Measurements from ENCODE around the gene TIGD2.
A peak's percentile ranks its signal among the peaks of the same experiment; 100 is the strongest.
"Not testable (repeated sequence)": the region's sequence is repeated elsewhere in the genome, so short reads cannot be mapped to it uniquely, and the experiment has no call there.

TIGD2 gene

GRCh38 chr4:89119836-89120235 is 8.5 kb downstream of the TIGD2 start:
- DNase-seq (ENCODE audit: low spot score) = no peak

DNA sequence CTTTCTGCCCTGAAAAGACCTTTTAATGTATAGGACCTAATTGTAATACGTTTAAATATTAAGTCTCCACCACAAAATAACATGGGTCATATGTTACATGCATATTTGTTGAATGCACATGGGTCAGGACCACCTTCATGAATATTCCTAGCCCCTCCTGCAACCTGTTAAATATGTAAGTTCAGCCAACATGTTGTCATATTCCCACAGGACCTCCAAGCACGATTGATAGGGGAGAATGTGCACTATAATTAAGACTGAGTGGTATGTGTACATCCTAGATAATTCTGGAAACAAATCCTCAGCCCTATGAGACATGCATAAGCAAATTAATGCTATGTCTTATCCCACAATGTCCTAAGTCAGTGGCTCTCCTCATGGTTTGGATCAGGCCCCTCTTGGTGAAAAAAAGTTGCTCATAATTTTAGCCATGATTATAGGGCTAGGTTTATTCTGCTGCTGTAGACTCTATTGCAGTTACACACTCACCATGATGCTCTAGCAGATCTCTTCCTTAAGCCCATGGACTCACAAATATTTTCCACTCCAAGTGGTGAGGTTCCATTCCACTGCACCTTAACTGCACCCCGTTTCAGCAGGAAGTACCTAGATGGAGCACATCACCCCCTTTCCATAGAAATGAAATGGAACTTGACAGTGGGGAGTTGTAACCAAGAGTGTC is 10.2 kb downstream of the TIGD2 start:
- no peak for DNase-seq (ENCODE audit: low spot score)

DNA sequence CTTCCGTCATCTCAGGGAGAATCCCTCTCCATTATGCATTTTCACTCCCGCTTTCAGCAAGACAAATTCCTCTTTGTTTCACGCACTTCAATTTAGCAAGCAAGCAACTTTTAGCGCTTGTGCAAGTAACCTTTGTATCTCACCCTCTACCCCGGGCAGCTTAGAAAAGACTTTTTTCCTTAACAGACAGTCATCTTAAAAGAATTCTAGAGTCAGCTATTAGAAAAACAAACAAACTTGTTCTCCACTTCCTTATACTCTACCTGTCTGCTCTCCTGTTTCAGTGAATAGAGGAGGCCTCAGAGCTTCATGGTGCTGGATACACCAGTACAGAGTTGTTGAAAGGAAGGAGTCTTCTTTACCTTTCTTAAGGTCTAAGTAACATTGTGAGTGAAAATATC is 12.1 kb downstream of the TIGD2 start:
- DNase-seq (ENCODE audit: low spot score) = no peak

DNA sequence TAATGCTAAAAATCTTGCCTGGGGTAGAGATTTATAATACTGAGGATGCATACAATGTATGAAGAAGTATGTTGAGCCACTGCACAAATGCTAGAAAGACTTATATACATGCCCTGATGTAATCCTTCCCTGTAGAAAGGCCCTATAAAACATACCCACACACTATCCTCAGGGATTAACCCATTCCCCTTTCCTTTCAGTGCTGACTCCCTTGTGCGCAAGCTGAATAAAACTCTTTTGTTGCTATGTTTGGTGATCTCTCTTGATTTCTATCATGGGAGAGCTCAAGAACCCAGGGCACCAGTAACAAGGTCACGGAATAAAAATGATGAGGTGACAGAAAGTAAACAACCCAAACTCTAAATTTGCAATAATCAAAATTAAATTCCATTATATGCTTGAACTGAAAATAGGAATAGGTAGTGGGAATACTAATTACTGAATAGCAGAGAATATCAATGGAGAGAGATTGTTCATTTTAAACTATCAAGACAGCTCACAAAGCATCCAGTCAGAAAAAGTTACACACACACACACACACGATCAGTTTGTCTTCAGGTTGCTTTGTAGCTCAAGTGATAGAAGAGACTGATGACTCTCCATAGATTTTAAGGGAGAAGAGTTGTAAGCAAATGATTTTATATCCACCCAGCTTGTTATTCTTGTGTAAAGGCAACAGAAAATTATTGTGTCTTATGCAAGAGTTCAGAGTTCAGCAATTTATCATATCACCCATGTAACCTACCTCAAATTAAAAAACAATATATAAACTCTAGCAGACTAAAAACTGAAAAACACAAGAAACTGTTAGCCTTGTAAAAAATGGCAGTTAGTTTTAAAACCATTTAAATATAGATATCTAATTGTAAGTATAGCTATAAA is 14.8 kb downstream of the TIGD2 start:
- DNase-seq (ENCODE audit: low spot score) = no peak

DNA sequence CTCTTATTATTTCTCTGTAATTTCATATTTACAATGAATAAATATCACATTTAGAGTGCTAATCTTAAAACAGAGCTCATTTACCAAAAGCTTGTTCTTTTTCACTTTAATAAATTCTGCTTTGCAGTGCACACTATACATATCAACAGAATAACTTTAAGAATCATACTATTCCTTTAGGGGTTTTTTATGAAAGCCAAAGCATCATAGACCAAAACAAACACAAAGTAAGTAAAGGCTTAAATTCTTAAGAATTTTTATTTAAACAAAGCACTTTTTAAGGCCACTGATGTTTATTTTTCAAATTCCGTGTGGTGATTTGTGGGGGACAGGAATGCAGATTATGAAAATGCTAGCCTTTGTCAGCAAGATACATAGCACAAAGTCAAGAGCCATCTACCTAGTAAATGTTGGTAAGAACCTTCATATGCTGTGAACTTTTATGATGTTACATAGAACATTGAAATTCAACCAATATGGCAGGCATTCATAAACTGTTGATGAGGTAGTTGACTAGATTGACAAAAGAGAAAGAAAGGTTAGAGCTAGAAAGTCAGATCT is 17.8 kb downstream of the TIGD2 start:
- no peak for DNase-seq (ENCODE audit: low spot score)

DNA sequence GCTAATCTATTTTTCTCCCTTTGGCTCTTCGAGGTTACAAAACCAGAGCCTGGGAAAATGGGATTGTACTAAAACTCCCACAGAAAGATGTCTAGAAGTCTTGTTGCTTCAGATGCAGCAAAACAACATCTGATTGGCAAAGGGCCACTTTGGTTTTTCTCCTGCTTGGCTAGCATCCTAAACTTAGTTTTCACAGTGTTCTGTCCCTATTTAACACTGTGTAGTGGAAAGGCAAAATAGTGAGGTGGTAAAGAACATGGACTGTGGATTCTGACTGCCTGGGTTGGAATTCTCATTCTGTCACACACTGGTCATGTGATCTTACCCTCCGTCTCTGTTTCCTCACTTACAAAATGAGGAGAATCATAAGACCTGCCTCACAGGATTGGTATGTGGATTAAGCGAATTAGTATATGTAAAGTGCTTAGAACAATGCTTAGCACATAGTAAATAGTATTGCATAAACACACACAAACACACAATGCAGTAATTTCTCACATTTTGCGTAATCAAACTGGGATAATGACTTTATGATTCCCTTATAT is 23.5 kb downstream of the TIGD2 start:
- peak; percentile 37 for DNase-seq (ENCODE audit: low spot score)

GRCh38 chr4:89136525-89136924 is 25.2 kb downstream of the TIGD2 start:
- DNase-seq (ENCODE audit: low spot score) = no peak

GRCh38 chr4:89137231-89137630 is 25.9 kb downstream of the TIGD2 start:
- no peak for DNase-seq (ENCODE audit: low spot score)

DNA sequence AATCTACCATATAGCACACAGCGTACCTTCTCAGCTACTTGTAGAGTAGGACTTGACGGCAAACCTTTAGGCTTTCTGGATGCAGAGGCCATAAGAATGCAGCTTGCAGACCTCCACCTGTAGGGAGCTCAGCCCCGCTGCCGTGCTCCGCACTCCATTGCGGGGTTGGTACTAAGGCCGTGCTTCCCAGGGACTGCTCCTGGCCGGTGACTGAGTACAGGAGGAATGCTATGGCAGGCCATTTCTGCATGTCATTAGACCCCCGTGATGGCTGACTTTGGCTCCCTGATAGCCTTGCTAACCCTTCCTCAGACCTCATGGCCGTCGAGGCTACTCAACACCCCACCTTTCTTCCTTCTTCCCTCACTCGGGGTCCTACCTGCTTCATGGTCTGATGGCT is 26.4 kb downstream of the TIGD2 start:
- no peak for DNase-seq (ENCODE audit: low spot score)

DNA sequence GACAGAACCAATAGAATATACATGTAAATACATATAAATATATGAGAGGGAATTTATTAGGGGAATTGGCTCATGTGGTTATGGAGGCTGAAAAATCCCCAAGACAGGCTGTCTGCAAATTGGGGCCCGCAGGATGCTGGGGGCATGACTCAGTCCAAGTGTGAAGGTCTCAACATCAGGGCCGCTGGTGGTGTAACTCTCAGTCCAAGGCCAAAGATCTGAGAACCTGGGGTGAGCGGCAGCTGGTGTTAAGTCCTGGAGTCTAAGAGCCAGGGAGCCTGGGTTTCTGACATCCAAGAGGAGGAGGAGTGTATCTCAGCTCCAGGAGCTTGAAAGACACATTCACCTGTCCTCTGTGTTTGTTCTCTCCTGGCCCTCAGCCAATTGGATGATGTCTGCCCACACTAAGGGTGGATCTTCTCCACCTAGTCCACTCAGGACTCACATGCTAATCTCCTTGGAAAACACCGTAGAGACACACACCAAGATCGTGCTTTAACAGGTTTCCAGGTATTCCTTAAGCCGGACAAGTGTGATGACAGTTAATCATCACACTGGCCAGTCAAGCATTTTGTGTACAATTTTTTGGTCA is 28.9 kb downstream of the TIGD2 start:
- no peak for DNase-seq (ENCODE audit: low spot score)

GRCh38 chr4:89142691-89143669 is 31.6 kb downstream of the TIGD2 start:
- DNase-seq (ENCODE audit: low spot score) = no peak

DNA sequence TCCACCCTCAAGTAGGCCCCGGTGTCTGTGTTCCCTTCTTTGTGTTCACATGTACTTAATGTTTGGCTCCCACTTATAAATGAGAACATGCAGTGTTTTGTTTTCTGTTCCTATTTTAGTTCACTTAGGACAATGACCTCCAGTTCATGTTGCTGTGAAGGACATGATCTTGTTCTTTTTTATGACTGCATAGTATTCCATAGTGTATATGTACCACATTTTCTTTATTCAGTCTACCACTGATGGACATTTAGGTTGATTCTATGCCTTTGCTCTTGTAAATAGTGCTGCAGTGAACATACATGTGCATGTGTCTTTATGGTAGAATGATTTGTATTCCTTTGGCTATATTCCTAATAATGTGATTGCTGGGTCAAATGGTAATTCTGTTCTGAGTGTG is 33.3 kb downstream of the TIGD2 start:
- DNase-seq (ENCODE audit: low spot score) = not testable (repeated sequence)

- no peak for DNase-seq (ENCODE audit: low spot score)
Measured at GRCh38 chr4:89146196-89146595, 34.9 kb downstream of the TIGD2 start.

- DNase-seq (ENCODE audit: low spot score) = no peak
Measured at GRCh38 chr4:89152972-89153371, 41.6 kb downstream of the TIGD2 start.

DNA sequence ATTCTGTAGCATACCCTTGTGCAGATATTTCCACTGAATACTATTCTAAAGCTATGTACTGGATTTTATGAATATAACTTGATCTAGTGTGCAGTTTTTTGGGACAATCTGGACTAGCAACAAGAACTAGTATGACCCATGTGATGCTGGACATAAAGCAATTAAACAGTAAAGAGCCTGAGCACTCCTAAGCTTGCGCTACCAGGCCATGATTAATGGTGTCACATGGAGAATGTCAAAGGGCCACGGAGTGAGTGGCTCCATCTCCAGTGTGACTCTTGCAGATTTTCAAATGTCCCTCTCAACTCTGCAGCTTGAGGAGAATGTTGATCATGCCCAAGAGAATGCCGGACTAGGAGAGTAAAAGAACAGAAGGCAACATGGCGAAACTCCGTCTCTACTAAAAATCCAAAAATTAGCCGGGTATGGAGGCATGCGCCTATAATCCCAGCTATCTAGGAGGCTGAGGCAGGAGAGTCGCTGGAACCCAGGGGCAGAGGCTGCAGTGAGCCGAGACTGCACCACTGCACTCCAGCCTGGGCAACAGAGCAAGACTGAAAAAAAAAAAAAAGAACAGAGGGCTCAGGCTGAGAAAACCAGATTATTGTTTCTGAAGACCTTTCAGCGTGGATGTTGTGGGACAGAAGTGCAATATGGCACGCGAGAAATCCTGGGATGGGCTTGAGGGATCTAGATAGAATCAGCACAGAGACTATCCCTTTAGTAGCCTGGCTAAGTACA is 45.0 kb downstream of the TIGD2 start:
- DNase-seq (ENCODE audit: low spot score) = no peak

- DNase-seq (ENCODE audit: low spot score) = no peak
Measured at GRCh38 chr4:89157488-89158024, 46.2 kb downstream of the TIGD2 start.

GRCh38 chr4:89158884-89159503 is 47.7 kb downstream of the TIGD2 start:
- DNase-seq (ENCODE audit: low spot score) = peak; percentile 67

GRCh38 chr4:89160806-89161205 is 49.5 kb downstream of the TIGD2 start:
- no peak for DNase-seq (ENCODE audit: low spot score)

GRCh38 chr4:89161841-89162240 is 50.5 kb downstream of the TIGD2 start:
- no peak for DNase-seq (ENCODE audit: low spot score)

GRCh38 chr4:89162496-89162895 is 51.2 kb downstream of the TIGD2 start:
- DNase-seq (ENCODE audit: low spot score) = no peak

Measured in globus pallidus (tissue), 1 donor.